GM18520 (cell line): ENCODE measurements around the gene ZBTB20.
"Not testable (repeated sequence)": the region's sequence is repeated elsewhere in the genome, so short reads cannot be mapped to it uniquely, and the experiment has no call there.

Experiments used
- ATAC-seq: cut with Tn5 transposase; IDR thresholded peaks from one replicate; pipeline ENCODE4 v1.9.1; 2021; ENCODE audit not compliant: unreplicated experiment

ZBTB20 gene

GRCh38 chr3:114686621-114687020, 460.5 kb downstream of the ZBTB20 start:
- ATAC-seq: no peak

- ATAC-seq: no peak
Measured at GRCh38 chr3:114685161-114685560, 461.9 kb downstream of the ZBTB20 start.

- no peak for ATAC-seq
Measured at GRCh38 chr3:114680299-114680698, 466.8 kb downstream of the ZBTB20 start.

GRCh38 chr3:114679773-114680172, 467.3 kb downstream of the ZBTB20 start:
- not testable (repeated sequence) for ATAC-seq

- ATAC-seq: no peak
Measured at GRCh38 chr3:114675104-114675503, 472.0 kb downstream of the ZBTB20 start.

DNA sequence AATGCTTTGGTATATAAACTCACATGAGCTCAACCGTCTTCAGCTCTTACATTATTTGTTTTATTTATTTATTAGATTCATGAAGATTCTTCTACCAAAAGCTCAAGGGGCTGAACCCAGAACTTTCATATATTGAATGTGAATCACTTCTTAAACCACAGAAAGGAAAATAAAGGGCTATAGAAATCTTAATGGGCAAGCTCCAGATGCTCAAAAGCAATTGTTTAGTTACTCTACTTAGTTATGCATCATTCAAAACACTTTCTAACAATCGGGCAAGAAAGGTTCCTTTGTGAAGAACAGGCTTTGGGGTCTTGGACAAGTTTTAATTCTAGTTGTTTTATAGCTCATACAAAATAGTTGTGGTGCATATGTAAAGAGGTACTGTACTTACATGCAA, 473.1 kb downstream of the ZBTB20 start:
- no peak for ATAC-seq

- ATAC-seq: no peak
Measured at GRCh38 chr3:114673481-114673880, 473.6 kb downstream of the ZBTB20 start.

DNA sequence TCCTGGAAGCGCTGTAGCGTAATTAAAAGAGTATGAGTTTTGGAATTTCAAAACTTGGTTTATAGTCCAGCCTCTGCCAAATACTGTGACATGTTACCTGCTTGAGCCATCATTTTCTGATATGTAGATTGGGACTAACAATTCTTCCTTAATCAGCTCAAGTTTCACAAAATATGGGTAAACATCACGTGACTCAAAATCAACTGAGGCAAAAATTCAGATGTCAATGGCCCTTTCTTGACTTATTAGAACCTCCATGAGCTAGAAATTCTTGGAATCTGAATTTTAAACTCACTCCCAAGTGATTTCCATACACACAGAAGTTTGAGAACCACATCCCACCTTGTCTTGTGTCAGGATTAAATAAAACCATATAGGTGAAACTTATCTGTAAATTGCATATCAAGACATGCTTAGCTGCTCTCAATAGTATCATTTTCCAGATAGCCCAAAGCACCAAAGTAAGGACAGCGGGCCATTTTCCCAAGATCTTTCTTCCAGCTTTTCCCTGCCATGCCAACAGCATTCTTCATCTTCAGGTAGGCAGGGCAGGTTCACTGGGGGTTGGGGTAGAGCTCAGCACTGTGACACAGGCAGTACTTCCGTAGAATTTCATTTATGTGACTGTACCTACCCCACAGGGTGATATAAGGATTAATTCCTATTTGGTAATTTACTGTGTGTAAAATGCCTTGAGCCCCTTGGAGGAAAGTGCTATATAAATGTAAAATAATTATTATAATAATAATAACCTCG, 474.2 kb downstream of the ZBTB20 start:
- no peak for ATAC-seq

GRCh38 chr3:114671741-114672510, 475.2 kb downstream of the ZBTB20 start:
- no peak for ATAC-seq

DNA sequence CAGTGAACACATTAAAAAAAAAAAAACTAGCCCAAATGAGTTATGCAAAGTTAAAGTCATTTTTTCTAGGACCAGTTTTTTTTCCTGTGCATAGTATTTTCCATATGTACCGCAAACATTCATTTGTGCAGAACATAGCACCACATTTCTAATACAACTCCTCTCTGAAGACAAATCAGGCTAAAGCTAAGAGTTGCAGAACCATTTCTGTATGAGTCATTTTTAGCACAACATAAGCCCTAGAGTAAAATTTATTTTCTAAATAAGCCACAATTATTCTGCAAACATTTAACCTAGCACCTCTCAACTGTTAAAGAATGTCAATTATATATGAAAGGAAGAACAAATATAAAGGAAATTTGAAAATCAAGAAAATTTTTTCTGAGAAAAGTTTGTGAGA, 477.5 kb downstream of the ZBTB20 start:
- ATAC-seq: no peak

- no peak for ATAC-seq
Measured at GRCh38 chr3:114668099-114668498, 479.0 kb downstream of the ZBTB20 start.

DNA sequence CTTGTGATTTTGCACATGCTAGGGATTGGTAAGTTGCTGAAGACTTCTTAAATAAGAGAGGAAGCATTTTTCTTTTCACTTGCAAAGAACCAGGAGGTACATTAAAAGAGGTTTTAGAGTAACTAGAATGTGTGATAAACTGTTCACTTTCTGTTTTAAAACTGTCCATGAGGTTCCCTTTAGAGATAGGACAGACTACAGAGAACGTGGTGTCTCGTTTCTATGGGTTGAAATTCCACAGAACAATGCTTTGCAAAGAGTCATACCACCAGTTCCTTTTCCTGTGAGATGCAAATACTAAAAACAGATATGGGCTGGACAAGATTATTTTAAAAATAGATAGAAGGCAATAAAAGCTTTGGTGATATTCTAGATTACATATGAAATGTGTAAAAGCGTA, 480.5 kb downstream of the ZBTB20 start:
- no peak for ATAC-seq

GRCh38 chr3:114664006-114664405, 483.1 kb downstream of the ZBTB20 start:
- no peak for ATAC-seq

DNA sequence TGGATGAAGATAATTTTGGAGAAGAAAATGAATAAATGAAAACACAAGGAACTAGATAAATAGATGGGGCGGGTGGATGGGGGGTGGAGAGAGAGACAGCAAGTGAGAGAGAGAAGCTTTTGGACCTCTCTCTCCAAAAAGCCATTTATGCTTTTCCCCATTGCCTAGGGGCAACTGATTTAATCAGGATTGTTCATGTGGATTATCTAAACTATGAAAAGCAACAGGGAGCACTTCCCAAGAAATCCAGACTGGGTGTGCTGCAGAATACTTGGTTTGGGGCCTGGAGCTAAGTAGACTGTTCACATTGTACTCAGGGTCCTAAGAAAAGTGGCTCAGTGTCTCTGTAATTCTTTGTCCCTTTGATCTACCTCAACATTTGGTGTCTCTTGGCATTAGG, 486.3 kb downstream of the ZBTB20 start:
- no peak for ATAC-seq

- no peak for ATAC-seq
Measured at GRCh38 chr3:114660124-114660523, 487.0 kb downstream of the ZBTB20 start.

DNA sequence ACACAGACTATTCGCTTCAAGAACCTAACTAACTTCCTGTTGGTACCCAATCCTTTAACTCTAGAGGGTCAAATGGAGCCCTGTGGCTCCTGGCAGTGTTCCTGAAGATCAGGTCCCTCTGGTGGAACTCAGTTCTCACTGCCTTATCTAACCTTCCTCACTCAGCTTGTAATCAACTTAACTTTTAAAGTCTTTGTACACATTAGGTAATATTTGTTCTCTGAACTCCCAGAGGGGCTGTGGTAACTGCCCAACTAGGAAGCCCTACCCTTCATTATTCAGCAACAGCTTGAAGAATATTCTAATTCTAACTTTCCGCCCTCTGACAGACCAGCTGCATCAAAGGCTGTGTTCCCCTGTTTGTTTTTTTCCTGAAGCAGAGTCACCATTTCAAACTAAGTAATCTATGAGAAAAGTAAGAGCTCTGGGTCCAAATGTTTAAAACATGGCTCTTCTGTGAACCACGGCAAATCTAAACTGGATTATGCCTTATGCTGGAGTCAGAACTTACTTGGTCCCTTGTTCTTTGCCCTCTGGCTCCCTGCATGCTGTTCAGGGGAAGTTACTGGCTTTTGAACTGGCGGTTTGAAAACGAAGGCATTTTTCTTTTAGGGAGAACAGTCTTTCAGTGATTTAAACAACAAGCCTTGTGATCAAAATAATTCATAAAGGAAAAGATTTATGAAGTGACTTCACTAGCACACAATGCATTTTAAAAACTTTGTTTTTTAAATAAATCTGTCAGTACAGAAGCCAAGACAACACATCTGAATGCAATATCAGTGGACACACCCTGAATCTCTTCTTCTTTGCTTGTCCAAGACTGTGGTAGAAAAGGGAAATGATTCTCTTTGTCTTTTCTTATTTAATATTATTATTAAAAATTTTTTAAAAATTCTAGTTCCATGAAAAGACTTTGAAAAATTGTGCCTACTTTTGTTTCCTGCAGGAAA, 487.7 kb downstream of the ZBTB20 start:
- no peak for ATAC-seq

GRCh38 chr3:114651555-114651954, 495.5 kb downstream of the ZBTB20 start:
- ATAC-seq: no peak

DNA sequence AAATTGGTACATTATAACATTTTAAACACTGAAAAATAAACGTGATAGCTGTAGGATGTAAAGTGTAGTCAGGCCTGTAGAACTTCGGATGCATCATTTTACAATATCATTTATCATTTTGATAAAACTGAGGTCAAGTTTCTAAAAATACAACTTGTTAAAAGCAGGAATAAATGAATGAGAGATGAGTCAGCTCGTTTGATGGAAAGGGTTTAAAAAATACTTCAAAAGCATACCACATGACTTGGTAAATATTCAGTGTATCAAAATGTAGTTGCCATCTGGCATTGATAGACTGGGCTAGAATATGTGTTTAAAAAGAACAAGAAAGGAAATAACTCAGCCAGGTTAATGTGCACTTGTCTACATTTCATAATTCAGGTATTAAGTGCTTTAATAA, 496.3 kb downstream of the ZBTB20 start:
- no peak for ATAC-seq

DNA sequence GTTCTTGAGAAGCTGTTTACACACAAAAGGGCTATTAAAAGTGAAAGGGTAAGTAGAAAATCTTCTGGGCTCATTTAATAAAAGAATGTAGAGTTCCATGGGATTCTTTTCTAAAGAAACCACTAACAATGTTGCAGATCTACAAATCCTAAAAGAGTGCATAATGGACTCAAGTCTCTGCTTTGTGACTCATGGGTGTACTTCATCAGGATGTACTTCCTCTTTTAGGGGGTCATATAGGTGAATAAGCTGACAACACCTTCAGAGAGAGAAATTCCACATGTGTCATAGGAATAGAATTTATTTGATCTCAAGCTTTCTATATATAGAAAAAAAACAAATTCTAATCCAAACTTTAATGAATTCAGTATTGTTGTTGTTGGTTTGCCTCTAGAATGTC, 497.8 kb downstream of the ZBTB20 start:
- no peak for ATAC-seq

GRCh38 chr3:114646526-114646925, 500.6 kb downstream of the ZBTB20 start:
- no peak for ATAC-seq

GRCh38 chr3:114645392-114645791, 501.7 kb downstream of the ZBTB20 start:
- no peak for ATAC-seq
